Ascending aorta (tissue), 2 donors: ENCODE results near the gene BBS9. TPM values are rescaled to one million over a fixed set of nuclear protein-coding genes. Genes with fewer than 3 reads are reported as not detected.
"Not testable (repeated sequence)": the region's sequence is repeated elsewhere in the genome, so short reads cannot be mapped to it uniquely, and the experiment has no call there.

ENCODE experiments used
- DNase-seq, 2 donors: peaks; one replicate each; pipeline ENCODE4 v3.0.0-alpha.2; 2019; ENCODE audit warnings: low spot score in 2 of 2
- H3K27ac ChIP-seq, 2 donors: fragments of 200-600 bp; sonication (generic); one replicate each; pipeline ENCODE4 v1.5.1; 2016 to 2017; ENCODE audit warnings: mild to moderate bottlenecking in 1 of 2
- H3K27me3 ChIP-seq: fragments of 200-600 bp; sonication (generic); one replicate; pipeline ENCODE4 v1.5.1; 2017
- H3K36me3 ChIP-seq, 2 donors: fragments of 200-600 bp; sonication (generic); one replicate each; pipeline ENCODE4 v1.5.1; 2016
- H3K4me1 ChIP-seq, 2 donors: fragments of 200-600 bp; sonication (generic); one replicate each; pipeline ENCODE4 v1.5.1; 2016 to 2017; ENCODE audit warnings: mild to moderate bottlenecking in 1 of 2
- H3K4me3 ChIP-seq, 2 donors: fragments of 200-600 bp; sonication (generic); one replicate each; pipeline ENCODE4 v1.5.1; 2016 to 2017; ENCODE audit warnings: mild to moderate bottlenecking in 1 of 2
- H3K9me3 ChIP-seq, 2 donors: fragments of 200-600 bp; sonication (generic); one replicate each; pipeline ENCODE4 v1.5.1; 2016
- intact Hi-C: fragments of 100-400 bp; cut with DNase I; formaldehyde crosslinking; loops from one replicate; pipeline ENCODE4 v1.15.1; 2023
- total RNA-seq: library from RNA; depleted of rRNA; stranded (reverse); fragments of >200 nt; gene quantifications from one replicate; pipeline ENCODE4 v1.1.0, GENCODE V29; 2016
- TF ChIP-seq, protein P1 (sequence below), 3 experiments: fragments of 200-600 bp in 2 of 3; fragments of 450-650 bp in 1 of 3; sonication (generic) in 2 of 3; IDR thresholded peaks; one replicate each; pipeline ENCODE4 v1.5.1; 2016 to 2019; ENCODE audit warnings: antibody characterized with exemption in 3 of 3, mild to moderate bottlenecking in 1 of 3, moderate library complexity in 1 of 3

Gene BBS9
- total RNA-seq, 1 donor from 2014 or later: 23.3 TPM

DNA sequence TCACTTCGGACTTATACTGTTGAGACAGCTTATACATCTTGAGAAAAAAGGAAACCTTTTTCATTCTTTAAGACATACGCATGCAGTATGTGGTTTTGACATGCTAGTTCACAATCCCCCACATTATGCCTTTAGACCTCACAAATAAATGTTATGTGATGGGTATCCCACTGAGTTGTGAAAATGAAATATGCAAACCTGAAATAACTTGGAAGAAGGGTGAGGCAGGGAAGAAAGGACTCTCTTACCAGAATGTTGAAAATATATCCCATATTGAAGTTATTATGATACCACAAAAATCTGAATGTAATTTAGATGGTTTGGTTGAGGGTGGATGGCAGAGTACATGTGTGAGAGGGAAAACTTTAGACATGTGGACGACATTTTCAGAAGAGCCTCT is 379.8 kb downstream of the BBS9 start:
- Histone ChIP-seq H3K27ac (no peak overlapping the region), H3K9me3 (no peaks in the 10 kb centered on the region), H3K27me3 (no peaks in the 10 kb centered on the region), H3K4me3 (no peak overlapping the region), H3K36me3 (peaks cover 0 to 4% of the 10 kb centered on the region in 2 donors), H3K4me1 (no peaks in the 10 kb centered on the region)
- DNase-seq: no peak
- intact Hi-C loops: no loop called here
- TF ChIP-seq, protein P1, sequence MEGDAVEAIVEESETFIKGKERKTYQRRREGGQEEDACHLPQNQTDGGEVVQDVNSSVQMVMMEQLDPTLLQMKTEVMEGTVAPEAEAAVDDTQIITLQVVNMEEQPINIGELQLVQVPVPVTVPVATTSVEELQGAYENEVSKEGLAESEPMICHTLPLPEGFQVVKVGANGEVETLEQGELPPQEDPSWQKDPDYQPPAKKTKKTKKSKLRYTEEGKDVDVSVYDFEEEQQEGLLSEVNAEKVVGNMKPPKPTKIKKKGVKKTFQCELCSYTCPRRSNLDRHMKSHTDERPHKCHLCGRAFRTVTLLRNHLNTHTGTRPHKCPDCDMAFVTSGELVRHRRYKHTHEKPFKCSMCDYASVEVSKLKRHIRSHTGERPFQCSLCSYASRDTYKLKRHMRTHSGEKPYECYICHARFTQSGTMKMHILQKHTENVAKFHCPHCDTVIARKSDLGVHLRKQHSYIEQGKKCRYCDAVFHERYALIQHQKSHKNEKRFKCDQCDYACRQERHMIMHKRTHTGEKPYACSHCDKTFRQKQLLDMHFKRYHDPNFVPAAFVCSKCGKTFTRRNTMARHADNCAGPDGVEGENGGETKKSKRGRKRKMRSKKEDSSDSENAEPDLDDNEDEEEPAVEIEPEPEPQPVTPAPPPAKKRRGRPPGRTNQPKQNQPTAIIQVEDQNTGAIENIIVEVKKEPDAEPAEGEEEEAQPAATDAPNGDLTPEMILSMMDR (IDR thresholded peaks at IDR 0.05): no peak

DNA sequence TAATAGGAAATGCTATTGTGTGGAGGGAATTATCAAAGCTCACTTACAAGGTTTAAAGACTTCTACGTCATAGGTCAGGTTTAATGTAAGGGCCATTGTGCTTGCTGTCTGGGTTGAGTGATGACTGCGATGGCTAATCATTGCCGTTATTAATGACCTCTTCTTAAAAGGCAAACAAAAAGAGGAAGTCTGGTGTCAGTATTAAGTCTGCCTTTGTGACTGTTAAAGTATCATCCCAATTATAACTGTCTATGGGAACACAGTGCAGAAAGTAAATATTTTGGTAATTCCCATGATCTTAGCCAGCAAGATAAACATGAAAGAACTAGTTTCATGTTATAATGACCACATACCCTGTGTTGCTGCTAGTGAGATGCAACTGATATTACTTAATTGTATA is 382.4 kb downstream of the BBS9 start:
- Histone ChIP-seq H3K36me3 (peaks cover 0 to 4% of the 10 kb centered on the region in 2 donors), H3K27ac (no peak overlapping the region), H3K4me1 (no peaks in the 10 kb centered on the region), H3K4me3 (no peak overlapping the region), H3K9me3 (no peaks in the 10 kb centered on the region), H3K27me3 (no peaks in the 10 kb centered on the region)
- TF ChIP-seq, protein P1 (IDR thresholded peaks at IDR 0.05): no peak
- intact Hi-C loops: no loop called here
- DNase-seq: no peak

DNA sequence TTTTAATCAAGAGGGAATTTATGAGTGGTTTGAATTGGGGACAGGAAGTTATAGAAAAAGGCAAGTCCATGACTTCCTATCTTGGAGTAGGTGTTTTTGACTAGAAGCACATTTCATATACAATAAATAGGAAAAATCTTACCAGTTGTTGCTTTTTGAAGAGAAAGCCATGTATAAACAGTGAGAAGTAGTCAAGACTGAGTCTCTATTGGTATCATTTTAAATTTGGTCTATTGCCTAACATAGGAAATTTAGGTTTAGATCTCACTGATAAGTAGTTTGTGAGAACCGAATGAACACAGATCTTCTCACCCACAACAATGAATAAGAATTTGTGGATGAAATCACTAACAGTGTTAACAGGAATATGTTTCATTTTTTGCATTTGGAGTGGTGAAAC is 387.2 kb downstream of the BBS9 start:
- intact Hi-C loops: no loop called here
- TF ChIP-seq, protein P1 (IDR thresholded peaks at IDR 0.05): no peak
- H3K27me3 ChIP-seq: no peaks in the 10 kb centered on the region

DNA sequence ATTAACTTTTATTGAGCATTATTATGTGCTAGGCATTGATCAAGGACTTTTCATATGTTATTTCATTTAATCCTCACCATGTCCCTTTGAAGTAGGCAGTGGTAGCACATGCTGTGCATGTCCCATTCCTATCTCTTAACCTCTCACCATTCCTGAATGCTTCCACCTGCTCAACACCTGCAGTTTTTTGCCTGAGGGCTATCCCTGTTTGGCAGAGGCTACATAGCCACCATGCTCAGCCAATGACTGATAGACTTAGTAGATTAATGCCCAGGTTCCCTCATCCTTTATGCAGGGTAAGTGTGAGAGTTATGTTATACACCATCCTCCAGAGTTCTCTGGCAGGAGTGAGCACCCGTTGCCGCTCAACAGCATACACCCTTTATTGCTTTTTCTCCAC is 387.8 kb downstream of the BBS9 start:
- Histone ChIP-seq H3K36me3 (no peaks in the 10 kb centered on the region), H3K27me3 (no peaks in the 10 kb centered on the region), H3K4me1 (no peaks in the 10 kb centered on the region), H3K27ac (no peak overlapping the region), H3K9me3 (no peaks in the 10 kb centered on the region), H3K4me3 (no peak overlapping the region)
- intact Hi-C loops: no loop called here
- TF ChIP-seq, protein P1 (IDR thresholded peaks at IDR 0.05): no peak
- no peak for DNase-seq

More for the DNA sequence above, 387.2 kb downstream of the BBS9 start:
- Histone ChIP-seq H3K36me3 (no peaks in the 10 kb centered on the region), H3K4me3 (no peak overlapping the region), H3K9me3 (no peaks in the 10 kb centered on the region), H3K27ac (no peak overlapping the region), H3K4me1 (no peaks in the 10 kb centered on the region)
- no peak for DNase-seq

DNA sequence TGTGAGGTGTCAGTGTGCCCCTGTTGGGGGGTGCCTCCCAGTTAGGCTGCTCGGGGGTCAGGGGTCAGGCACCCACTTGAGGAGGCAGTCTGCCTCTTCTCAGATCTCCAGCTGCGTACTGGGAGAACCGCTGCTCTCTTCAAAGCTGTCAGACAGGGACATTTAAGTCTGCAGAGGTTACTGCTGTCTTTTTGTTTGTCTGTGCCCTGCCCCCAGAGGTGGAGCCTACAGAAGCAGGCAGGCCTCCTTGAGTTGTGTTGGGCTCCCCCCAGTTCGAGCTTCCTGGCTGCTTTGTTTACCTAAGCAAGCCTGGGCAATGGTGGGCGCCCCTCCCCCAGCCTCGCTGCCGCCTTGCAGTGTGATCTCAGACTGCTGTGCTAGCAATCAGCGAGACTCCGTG is 397.6 kb downstream of the BBS9 start:
- DNase-seq, H3K4me3 ChIP-seq, H3K36me3 ChIP-seq, H3K4me1 ChIP-seq, H3K27me3 ChIP-seq, H3K9me3 ChIP-seq, intact Hi-C loops, H3K27ac ChIP-seq: not testable (repeated sequence)

DNA sequence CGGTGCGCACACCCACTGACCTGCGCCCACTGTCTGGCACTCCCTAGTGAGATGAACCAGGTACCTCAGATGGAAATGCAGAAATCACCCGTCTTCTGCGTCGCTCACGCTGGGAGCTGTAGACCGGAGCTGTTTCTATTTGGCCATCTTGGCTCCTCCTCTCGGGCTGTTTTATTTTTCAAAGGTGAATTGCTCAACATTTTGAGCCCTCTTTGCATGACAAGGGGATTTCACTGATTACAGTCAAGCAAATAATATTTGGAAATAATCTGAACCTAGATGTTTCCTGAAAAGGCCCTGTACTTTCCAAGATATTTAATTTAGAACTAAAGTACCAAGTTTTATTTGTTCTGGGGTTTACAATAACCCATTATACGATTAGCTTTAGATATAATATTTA is 398.2 kb downstream of the BBS9 start:
- H3K27ac ChIP-seq, intact Hi-C loops, H3K9me3 ChIP-seq, H3K4me1 ChIP-seq, H3K27me3 ChIP-seq, DNase-seq, H3K4me3 ChIP-seq, H3K36me3 ChIP-seq: not testable (repeated sequence)

DNA sequence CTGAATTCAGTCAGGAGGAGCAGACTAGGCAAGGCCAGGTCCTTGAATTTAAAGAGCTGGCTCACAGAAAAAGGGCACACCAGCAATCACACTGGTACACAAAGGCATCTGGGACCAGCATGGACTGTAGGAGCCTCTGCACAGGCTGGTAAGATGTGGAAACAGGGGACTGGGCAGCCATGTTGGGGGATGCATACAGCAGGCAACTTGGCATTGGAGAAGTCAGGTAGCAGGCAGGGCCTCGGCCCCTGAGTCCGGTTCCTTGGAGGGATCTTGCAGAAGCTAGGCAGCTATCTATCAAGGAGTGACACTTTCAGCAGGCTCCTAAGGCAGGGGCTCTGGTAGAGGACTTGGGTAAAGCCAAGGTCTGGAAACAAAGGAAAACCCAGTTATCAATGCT is 399.7 kb downstream of the BBS9 start:
- TF ChIP-seq, protein P1 (IDR thresholded peaks at IDR 0.05): no peak
- Histone ChIP-seq H3K27ac (no peak overlapping the region), H3K27me3 (no peaks in the 10 kb centered on the region), H3K4me1 (no peaks in the 10 kb centered on the region), H3K4me3 (no peak overlapping the region), H3K9me3 (no peaks in the 10 kb centered on the region), H3K36me3 (no peaks in the 10 kb centered on the region)
- no peak for DNase-seq
- intact Hi-C loops: no loop called here
